Measurements from ENCODE around the gene GPC5. TPM values are rescaled to one million over a fixed set of nuclear protein-coding genes. Genes with fewer than 3 reads are reported as not detected.

The GPC5 gene
- total and polyA plus RNA-seq, 10 donors: 0.04 to 0.83 (median 0.26) TPM; not detected in 3

DNA sequence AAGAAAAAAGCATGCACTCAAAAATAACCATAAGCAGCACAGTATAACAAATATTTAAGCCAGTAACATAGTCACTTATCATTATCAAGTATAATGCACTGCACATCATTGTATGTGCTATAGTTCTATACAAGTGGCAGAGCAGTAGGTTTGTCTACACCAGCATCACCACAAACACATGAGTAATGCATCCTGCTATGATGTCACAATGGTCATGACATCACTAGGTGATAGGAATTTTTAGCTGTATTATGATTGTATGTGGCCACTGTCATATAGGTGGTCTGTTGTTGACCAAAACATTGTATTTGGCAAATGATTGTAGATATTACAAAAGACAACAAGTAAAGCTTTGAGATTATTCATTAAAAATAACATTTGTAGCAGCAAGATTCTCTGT is 967.5 kb downstream of the GPC5 start:
- Histone ChIP-seq H3K27me3 (replicated peaks in 1 of 7) (no peaks in the 10 kb centered on the region), H3K36me3 (no peaks in the 10 kb centered on the region), H3K4me1 (no peaks in the 10 kb centered on the region), H3K9me3 (peaks cover 0 to 20% (median 7%) of the 10 kb centered on the region in 8 donors), H3K4me3 (no peak overlapping the region), H3K27ac (no peak overlapping the region)
- no peak for DNase-seq
- no peak for TF ChIP-seq POLR2A (IDR thresholded peaks at IDR 0.05)
- TF ChIP-seq, protein P1, sequence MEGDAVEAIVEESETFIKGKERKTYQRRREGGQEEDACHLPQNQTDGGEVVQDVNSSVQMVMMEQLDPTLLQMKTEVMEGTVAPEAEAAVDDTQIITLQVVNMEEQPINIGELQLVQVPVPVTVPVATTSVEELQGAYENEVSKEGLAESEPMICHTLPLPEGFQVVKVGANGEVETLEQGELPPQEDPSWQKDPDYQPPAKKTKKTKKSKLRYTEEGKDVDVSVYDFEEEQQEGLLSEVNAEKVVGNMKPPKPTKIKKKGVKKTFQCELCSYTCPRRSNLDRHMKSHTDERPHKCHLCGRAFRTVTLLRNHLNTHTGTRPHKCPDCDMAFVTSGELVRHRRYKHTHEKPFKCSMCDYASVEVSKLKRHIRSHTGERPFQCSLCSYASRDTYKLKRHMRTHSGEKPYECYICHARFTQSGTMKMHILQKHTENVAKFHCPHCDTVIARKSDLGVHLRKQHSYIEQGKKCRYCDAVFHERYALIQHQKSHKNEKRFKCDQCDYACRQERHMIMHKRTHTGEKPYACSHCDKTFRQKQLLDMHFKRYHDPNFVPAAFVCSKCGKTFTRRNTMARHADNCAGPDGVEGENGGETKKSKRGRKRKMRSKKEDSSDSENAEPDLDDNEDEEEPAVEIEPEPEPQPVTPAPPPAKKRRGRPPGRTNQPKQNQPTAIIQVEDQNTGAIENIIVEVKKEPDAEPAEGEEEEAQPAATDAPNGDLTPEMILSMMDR (IDR thresholded peaks at IDR 0.05 in 8 of 11, conservative IDR thresholded peaks at IDR 0.05 in 3 of 11): no peak
- intact Hi-C loops (cut with DNase I; ENCODE audit: low total_unique reads): no loop called here

DNA sequence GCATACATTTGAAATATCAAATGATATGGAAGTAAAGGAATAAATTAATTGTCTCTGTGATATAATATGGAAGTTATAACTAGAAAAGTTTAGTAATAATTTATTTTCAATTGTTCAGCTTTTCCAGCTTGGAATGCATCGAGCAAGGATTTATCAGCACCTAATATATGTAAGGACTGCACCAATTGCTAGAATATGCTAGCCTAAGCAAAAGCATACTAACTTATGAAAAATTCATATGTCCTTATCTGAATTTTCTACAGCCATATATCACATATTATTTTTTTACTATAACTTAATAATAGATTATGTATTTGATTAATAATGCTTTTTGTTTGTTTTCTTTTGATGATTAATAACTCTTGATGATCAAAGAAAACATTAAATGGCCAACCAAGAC is 979.0 kb downstream of the GPC5 start:
- 75 to 92% (median 81%) methylated on average over 1 of the region's 1 CpG for WGBS, 5 donors
- Histone ChIP-seq H3K9me3 (peaks cover 0 to 36% (median 7%) of the 10 kb centered on the region in 8 donors), H3K4me1 (no peaks in the 10 kb centered on the region), H3K36me3 (no peaks in the 10 kb centered on the region), H3K27me3 (replicated peaks in 1 of 7) (no peaks in the 10 kb centered on the region), H3K4me3 (no peak overlapping the region), H3K27ac (no peak overlapping the region)
- no peak for DNase-seq
- intact Hi-C loops (cut with DNase I; ENCODE audit: low total_unique reads): no loop called here
- TF ChIP-seq POLR2AphosphoS5 (IDR thresholded peaks at IDR 0.05): no peak
- TF ChIP-seq POLR2A (IDR thresholded peaks at IDR 0.05): no peak
- TF ChIP-seq, protein P1 (IDR thresholded peaks at IDR 0.05 in 8 of 11, conservative IDR thresholded peaks at IDR 0.05 in 3 of 11): no peak

DNA sequence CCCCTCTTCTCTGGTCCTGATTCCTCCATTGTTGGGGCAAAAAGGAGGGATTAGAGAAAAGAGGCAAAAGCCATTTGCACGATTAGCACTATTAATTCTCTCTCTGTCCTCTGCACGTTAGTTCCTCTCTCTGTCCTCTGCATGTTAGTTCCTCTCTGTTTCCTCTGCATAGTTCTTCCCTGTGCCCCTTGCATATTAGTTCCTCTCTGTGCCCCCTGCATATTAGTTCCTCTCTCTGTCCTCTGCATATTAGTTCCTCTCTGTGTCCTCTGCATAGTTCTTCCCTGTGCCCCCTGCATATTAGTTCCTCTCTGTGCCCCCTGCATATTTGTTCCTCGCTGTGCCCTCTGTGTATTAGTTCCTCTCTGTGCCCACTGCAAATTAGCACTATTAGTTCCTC is 981.0 kb downstream of the GPC5 start:
- Histone ChIP-seq H3K27ac (no peak overlapping the region), H3K36me3 (no peaks in the 10 kb centered on the region), H3K4me3 (no peak overlapping the region), H3K27me3 (replicated peaks in 1 of 7) (no peaks in the 10 kb centered on the region), H3K9me3 (peaks cover 0 to 32% (median 5%) of the 10 kb centered on the region in 8 donors), H3K4me1 (no peaks in the 10 kb centered on the region)
- TF ChIP-seq POLR2A (IDR thresholded peaks at IDR 0.05): no peak
- no peak for TF ChIP-seq POLR2AphosphoS5 (IDR thresholded peaks at IDR 0.05)
- TF ChIP-seq, protein P1 (IDR thresholded peaks at IDR 0.05 in 8 of 11, conservative IDR thresholded peaks at IDR 0.05 in 3 of 11): no peak
- WGBS, 5 donors: 49 to 59% (median 58%) methylated on average over 3 of the region's 3 CpGs
- intact Hi-C loops (cut with DNase I; ENCODE audit: low total_unique reads): no loop called here
- DNase-seq: no peak

DNA sequence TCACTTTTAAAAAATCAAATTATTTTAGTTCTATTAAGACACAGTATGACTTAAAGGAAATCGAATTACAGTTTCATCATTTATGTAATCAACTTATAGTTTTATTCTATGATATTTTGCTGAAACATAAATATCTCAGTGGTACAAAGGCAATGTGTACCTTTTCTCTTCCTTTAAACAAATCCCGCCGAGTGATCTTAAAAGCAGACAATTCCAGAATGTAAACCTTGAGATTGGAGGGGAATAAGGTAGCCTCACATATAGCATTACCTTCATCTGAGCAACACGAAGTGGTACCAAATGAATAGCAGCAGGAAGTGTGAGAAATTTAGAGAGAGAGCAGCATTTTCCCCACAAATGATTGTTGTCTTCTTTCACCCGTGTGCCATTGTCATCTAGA is 986.0 kb downstream of the GPC5 start:
- Histone ChIP-seq H3K27ac (no peak overlapping the region), H3K4me3 (no peak overlapping the region), H3K36me3 (no peaks in the 10 kb centered on the region), H3K27me3 (replicated peaks in 1 of 7) (no peaks in the 10 kb centered on the region), H3K4me1 (no peaks in the 10 kb centered on the region), H3K9me3 (peaks cover 0 to 17% (median 0%) of the 10 kb centered on the region in 8 donors)
- intact Hi-C loops (cut with DNase I; ENCODE audit: low total_unique reads): no loop called here
- WGBS, 5 donors: 79 to 83% (median 82%) methylated on average over 5 of the region's 5 CpGs
- no peak for TF ChIP-seq POLR2AphosphoS5 (IDR thresholded peaks at IDR 0.05)
- TF ChIP-seq, protein P1 (IDR thresholded peaks at IDR 0.05 in 8 of 11, conservative IDR thresholded peaks at IDR 0.05 in 3 of 11): no peak
- TF ChIP-seq POLR2A (IDR thresholded peaks at IDR 0.05): no peak
- DNase-seq: no peak

Data from spleen (tissue), 11 donors.